SK-N-SH treated with all-trans-retinoic acid at 6 μM for 48 hours (cell line): Measurements from ENCODE around the gene PRR4.

Experiments
- ARNTL ChIP-seq: fragments of 450-650 bp; formaldehyde crosslinking; IDR thresholded peaks from 2 replicates; pipeline ENCODE4 v1.5.0; 2020; ENCODE audit warnings: low read depth, mild to moderate bottlenecking, moderate library complexity, borderline replicate concordance
- BACH2 ChIP-seq: fragments of 250-450 bp; sonication (Bioruptor Pico); IDR thresholded peaks from 2 replicates; pipeline ENCODE4 v1.9.0; 2021; ENCODE audit warnings: mild to moderate bottlenecking, borderline replicate concordance
- CSRNP3 ChIP-seq: fragments of 250-450 bp; sonication (Bioruptor Pico); IDR thresholded peaks from 2 replicates; pipeline ENCODE4 v1.5.1; 2021; ENCODE audit warnings: mild to moderate bottlenecking, moderate library complexity
- ESRRG ChIP-seq: fragments of 250-450 bp; sonication (Bioruptor Pico); IDR thresholded peaks from 2 replicates; pipeline ENCODE4 v1.6.1; 2021; ENCODE audit warnings: mild to moderate bottlenecking
- OSR1 ChIP-seq: fragments of 250-450 bp; sonication (Bioruptor Pico); IDR thresholded peaks from 2 replicates; pipeline ENCODE4 v1.8.0; 2022; ENCODE audit warnings: moderate library complexity, mild to moderate bottlenecking, inconsistent platforms
- PATZ1 ChIP-seq: fragments of 250-450 bp; sonication (Bioruptor Pico); IDR thresholded peaks from 2 replicates; pipeline ENCODE4 v1.8.0; 2020; ENCODE audit warnings: mild to moderate bottlenecking, moderate library complexity, borderline replicate concordance
- PPARA ChIP-seq: fragments of 250-450 bp; sonication (Bioruptor Pico); IDR thresholded peaks from 2 replicates; pipeline ENCODE4 v1.5.0; 2020; ENCODE audit warnings: mild to moderate bottlenecking, borderline replicate concordance
- RARB ChIP-seq: fragments of 250-450 bp; sonication (Bioruptor Pico); IDR thresholded peaks from 2 replicates; pipeline ENCODE4 v1.8.0; 2021; ENCODE audit warnings: mild to moderate bottlenecking, moderate library complexity
- SNAI2 ChIP-seq: fragments of 250-450 bp; sonication (Bioruptor Pico); IDR thresholded peaks from 2 replicates; pipeline ENCODE4 v1.5.0; 2020; ENCODE audit warnings: mild to moderate bottlenecking, moderate library complexity
- TOX ChIP-seq: fragments of 250-450 bp; sonication (Bioruptor Pico); IDR thresholded peaks from 2 replicates; pipeline ENCODE4 v1.8.0; 2021; ENCODE audit warnings: mild to moderate bottlenecking, moderate library complexity, borderline replicate concordance
- TSHZ2 ChIP-seq: fragments of 250-450 bp; sonication (Bioruptor Pico); IDR thresholded peaks from 2 replicates; pipeline ENCODE4 v1.5.0; 2020; ENCODE audit warnings: mild to moderate bottlenecking, moderate library complexity
- ZC3H10 ChIP-seq: fragments of 250-450 bp; sonication (Bioruptor Pico); IDR thresholded peaks from 2 replicates; pipeline ENCODE4 v1.5.1; 2021; ENCODE audit warnings: mild to moderate bottlenecking, moderate library complexity
- ZFP3 ChIP-seq: fragments of 250-450 bp; sonication (Bioruptor Pico); IDR thresholded peaks from 2 replicates; pipeline ENCODE4 v1.5.0; 2020; ENCODE audit warnings: mild to moderate bottlenecking, moderate library complexity
- ZFP30 ChIP-seq: fragments of 450-650 bp; formaldehyde crosslinking; IDR thresholded peaks from 2 replicates; pipeline ENCODE4 v1.5.0; 2022; ENCODE audit warnings: mild to moderate bottlenecking, moderate library complexity

GRCh38 chr12:10889226-10889625 lies 40.0 kb upstream of the PRR4 start:
- TF ChIP-seq ZFP3 (CRISPR knock-in tag) (no peak), ESRRG (CRISPR knock-in tag) (no peak), TSHZ2 (CRISPR knock-in tag) (no peak), PPARA (CRISPR knock-in tag) (no peak), ZFP30 (CRISPR knock-in tag) (no peak), RARB (no peak), OSR1 (CRISPR knock-in tag) (no peak), BACH2 (CRISPR knock-in tag) (no peak), SNAI2 (no peak), CSRNP3 (no peak), PATZ1 (CRISPR knock-in tag) (no peak), TOX (CRISPR knock-in tag) (no peak), ZC3H10 (no peak), ARNTL (CRISPR knock-in tag) (no peak)
